HG02798 (cell line): Measurements from ENCODE around the gene MFSD11.
"Not testable (repeated sequence)": the region's sequence is repeated elsewhere in the genome, so short reads cannot be mapped to it uniquely, and the experiment has no call there.

ENCODE experiments used
- ATAC-seq: cut with Tn5 transposase; IDR thresholded peaks from one replicate; pipeline ENCODE4 v1.9.1; 2021; ENCODE audit warnings: mild to moderate bottlenecking; ENCODE audit not compliant: unreplicated experiment, poor library complexity

Gene MFSD11

DNA sequence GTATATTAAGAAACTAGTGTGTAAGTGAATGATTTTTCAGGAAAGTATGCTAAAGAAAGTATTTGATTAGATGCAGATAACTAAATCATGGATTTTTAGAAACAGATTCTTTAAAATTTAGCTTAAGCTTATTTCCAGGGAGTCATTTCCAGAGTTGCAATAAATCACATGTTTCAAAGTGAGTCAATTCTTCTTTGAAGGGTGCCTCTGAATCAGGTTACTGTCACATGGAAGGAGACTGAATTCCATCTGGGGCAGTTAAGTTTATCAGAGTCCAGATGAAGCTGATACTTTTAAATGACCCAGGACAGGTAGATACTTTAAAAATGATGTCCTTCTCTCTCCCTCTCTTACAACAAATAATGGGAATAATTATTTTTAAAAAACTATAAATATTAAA, 5.0 kb downstream of the MFSD11 start:
- no peak for ATAC-seq

DNA sequence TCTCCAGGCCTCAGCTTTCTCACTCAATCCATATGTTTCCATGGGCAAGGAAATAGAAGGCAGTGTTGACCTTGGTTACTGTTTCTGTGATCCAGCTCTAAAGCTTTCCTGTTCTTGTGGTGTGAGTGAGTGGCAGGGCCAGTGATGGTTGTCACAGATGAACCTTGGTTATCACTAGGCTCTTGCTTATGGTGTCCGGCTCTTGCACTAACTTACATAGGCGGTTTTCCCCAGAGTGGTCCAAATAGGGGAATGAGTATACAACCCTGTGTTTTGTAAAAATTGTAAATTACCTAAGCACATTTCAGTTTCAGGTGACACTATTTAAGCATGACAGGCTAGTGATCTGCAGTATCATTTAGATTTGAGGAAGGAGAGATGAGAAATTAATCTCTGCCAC, 6.8 kb downstream of the MFSD11 start:
- ATAC-seq = no peak

DNA sequence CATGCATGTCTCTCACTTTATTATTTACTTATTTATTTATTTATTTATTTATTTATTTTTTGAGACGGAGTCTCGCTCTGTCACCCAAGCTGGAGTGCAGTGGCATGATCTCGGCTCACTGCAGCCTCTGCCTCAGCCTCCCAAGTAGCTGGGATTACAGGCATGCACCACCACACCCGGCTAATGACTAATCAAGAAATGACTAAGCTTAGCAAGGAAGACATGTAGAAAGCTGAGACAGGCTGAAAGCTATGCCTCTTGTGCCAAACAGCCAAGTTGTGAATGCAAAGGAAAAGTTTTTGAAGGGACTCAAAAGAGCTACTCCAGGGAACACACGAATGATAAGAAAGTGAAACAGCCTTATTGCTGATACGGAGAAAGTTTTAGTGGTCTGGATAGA, 7.9 kb downstream of the MFSD11 start:
- ATAC-seq = not testable (repeated sequence)

DNA sequence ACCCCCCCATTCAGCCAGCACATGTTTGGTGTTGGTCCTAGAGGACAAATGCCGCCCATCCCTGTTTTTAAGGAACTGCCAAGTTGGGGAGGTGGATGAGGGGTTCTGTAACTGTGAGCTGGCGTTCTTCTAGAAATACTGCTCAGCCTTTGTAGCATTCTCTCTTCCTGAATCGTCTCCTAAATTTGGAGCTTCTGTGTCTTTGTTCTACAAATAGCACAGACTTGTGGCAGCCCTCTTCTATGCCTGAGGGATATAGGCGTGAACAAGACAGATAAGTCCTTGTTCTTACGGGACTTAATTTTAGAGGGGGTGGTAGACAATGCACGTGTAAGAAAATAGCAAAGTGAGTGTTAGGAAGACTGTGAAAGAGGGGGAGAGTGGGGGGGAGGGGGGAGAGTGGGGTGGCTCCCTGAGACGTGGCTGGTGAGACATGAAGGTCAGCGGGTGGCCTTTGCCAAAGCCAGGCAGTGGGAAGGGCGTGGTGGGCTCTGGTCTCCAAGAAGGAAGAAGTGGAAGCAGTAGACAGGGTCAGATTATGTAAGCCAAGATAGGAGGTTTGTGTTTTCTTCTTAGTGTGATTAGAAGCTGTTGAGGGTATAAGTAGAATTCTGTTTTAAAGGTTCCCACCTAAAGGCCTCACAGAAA, 9.9 kb downstream of the MFSD11 start:
- no peak for ATAC-seq

- no peak for ATAC-seq
These were observed 10.7 kb downstream of the MFSD11 start for GRCh38 chr17:76748657-76749056.

GRCh38 chr17:76751416-76751993, 13.6 kb downstream of the MFSD11 start:
- no peak for ATAC-seq

DNA sequence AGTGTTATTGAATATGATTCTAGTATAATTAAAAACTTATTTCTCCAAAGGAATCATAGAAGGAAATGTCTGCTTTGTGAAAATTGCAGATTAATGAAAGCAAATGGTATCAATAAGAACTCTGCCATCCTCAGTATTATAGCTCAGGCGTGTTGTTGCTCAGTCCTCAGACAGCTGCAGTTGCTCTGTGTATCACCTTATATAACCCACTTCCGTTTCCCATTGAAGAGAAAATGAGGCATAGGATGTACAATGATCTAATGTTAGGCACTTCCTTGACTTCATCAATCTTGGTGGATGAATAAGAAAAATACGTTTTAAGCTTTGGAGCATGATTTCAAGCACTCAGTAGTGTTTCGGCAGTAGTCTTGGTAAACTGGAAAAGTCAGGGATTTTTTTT, 14.1 kb downstream of the MFSD11 start:
- ATAC-seq = no peak

GRCh38 chr17:76753061-76753961, 15.4 kb downstream of the MFSD11 start:
- no peak for ATAC-seq

- no peak for ATAC-seq
These were observed 17.4 kb downstream of the MFSD11 start for GRCh38 chr17:76755285-76755684.

DNA sequence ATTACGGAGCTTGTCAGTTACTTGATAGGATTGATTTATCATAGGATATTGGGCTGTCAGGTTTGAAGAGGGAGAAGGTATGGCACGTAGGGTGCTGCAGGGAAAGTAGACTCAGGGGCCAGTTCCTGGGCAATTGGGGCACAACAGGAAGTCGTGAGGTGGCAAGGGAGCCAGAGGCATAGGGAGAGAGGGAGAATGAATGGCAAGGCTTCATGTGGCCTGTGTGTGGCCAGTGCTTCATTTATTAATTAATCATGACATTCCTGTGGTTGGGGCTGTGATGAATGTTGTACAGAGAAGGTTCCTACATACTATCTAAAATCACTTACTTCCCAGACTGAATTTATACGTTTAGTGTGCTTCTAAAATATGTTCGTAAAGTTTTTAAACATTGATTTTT, 19.3 kb downstream of the MFSD11 start:
- no peak for ATAC-seq

GRCh38 chr17:76758570-76758969, 20.7 kb downstream of the MFSD11 start:
- ATAC-seq = no peak

GRCh38 chr17:76772842-76773525, 35.1 kb downstream of the MFSD11 start:
- ATAC-seq = no peak

DNA sequence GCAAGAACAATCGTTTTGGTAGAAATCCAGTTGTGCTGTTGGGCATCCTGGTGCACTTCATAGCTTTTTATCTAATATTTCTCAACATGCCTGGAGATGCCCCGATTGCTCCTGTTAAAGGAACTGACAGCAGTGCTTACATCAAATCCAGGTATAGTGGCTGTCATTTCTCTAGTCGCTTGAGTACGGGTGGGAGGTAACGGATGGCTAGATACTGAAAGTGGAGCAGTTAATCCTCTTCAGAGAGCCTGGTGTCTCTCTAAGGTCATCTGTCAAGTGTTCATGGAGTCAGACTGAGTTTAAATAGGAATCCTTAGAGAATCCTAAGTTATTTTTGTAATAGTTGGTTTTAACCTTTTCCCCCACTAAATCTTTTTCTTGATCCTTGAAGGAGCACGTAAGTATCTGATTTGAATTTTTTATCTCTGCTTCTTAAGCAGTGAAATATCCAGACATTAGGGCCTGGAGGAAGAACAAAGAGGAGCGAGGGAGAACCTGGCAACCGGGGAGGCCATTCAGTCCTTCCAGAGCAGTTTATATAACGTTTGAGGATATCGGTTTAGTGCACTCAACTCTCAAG, 37.2 kb downstream of the MFSD11 start:
- no peak for ATAC-seq

- no peak for ATAC-seq
These were observed 43.4 kb downstream of the MFSD11 start for GRCh38 chr17:76781056-76781982.

DNA sequence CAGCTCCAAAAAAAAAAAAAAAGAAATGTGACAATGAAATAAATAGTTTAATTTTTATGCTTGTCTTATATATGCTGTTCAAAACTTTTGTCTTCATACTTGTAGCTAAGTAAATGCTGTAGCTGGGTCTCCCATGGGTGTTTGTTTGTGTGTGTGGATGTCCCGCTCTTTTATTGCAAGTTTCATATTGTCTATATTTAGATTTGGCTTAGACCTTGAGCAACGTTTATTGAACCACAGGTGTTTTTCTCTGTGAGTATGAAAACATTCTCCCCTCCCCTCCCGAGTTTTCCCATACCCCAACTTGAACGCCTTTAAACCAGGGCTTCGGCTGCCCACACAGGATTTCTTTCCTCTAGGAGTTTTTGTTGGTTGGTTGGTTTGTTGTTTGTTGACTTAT, 45.2 kb downstream of the MFSD11 start:
- ATAC-seq = no peak

GRCh38 chr17:76784926-76785325, 47.0 kb downstream of the MFSD11 start:
- no peak for ATAC-seq

GRCh38 chr17:76787866-76788265, 49.9 kb downstream of the MFSD11 start:
- not testable (repeated sequence) for ATAC-seq

GRCh38 chr17:76789235-76789788, 51.4 kb downstream of the MFSD11 start:
- ATAC-seq = no peak
